Naive B cell (primary cell): ENCODE measurements around the gene FN1. TPM values are rescaled to one million over a fixed set of nuclear protein-coding genes. Genes with fewer than 3 reads are reported as not detected.

Source experiments
- ATAC-seq, 2 donors: fragments of 150-1000 bp; cut with Tn5 transposase; 2 replicates each; pipeline ENCODE4 v1.10.0; 2021; ENCODE audit warnings: low read depth in 2 of 2, mild to moderate bottlenecking in 2 of 2, moderate library complexity in 2 of 2
- DNase-seq: peaks from one replicate; pipeline ENCODE4 v3.0.0; 2022
- H3K27ac Mint-ChIP-seq, 6 donors: one replicate each; pipeline ENCODE4 v1.8.0; 2020 to 2022; ENCODE audit warnings: mild to moderate bottlenecking in 6 of 6, mixed read lengths in 6 of 6, moderate library complexity in 5 of 6, inconsistent platforms in 2 of 6
- H3K27me3 Mint-ChIP-seq, 3 donors: one replicate each; pipeline ENCODE4 v1.8.0; 2021 to 2022; ENCODE audit warnings: mixed read lengths in 3 of 3, mild to moderate bottlenecking in 1 of 3
- H3K36me3 Mint-ChIP-seq, 2 donors: one replicate each; pipeline ENCODE4 v1.8.0; 2020 to 2022; ENCODE audit warnings: mixed read lengths in 2 of 2, inconsistent platforms in 1 of 2, mild to moderate bottlenecking in 1 of 2
- H3K4me1 Mint-ChIP-seq, 3 donors: one replicate each; pipeline ENCODE4 v1.8.0; 2020 to 2022; ENCODE audit warnings: mixed read lengths in 3 of 3, inconsistent platforms in 1 of 3, mild to moderate bottlenecking in 1 of 3, moderate library complexity in 1 of 3
- H3K4me3 Mint-ChIP-seq, 8 donors: one replicate each; pipeline ENCODE4 v1.8.0; 2020 to 2022; ENCODE audit warnings: mild to moderate bottlenecking in 8 of 8, mixed read lengths in 8 of 8, moderate library complexity in 8 of 8, inconsistent platforms in 2 of 8
- H3K9me3 Mint-ChIP-seq, 7 donors: one replicate each; pipeline ENCODE4 v1.8.0; 2020 to 2022; ENCODE audit warnings: mixed read lengths in 7 of 7, mild to moderate bottlenecking in 5 of 7, inconsistent platforms in 2 of 7, moderate library complexity in 1 of 7
- polyA plus RNA-seq, 6 donors: library from polyadenylated mRNA; unstranded; fragments of 300-500 nt; fragmentation: Illumina TruSeq; gene quantifications; one replicate each; pipeline ENCODE4 v1.2.3, GENCODE V29; 2021; ENCODE audit warnings: low read depth in 6 of 6

The FN1 gene
- polyA plus RNA-seq, 6 donors from 2014 or later = 0.53 to 2.0 (median 1.1) TPM; not detected in 1

DNA sequence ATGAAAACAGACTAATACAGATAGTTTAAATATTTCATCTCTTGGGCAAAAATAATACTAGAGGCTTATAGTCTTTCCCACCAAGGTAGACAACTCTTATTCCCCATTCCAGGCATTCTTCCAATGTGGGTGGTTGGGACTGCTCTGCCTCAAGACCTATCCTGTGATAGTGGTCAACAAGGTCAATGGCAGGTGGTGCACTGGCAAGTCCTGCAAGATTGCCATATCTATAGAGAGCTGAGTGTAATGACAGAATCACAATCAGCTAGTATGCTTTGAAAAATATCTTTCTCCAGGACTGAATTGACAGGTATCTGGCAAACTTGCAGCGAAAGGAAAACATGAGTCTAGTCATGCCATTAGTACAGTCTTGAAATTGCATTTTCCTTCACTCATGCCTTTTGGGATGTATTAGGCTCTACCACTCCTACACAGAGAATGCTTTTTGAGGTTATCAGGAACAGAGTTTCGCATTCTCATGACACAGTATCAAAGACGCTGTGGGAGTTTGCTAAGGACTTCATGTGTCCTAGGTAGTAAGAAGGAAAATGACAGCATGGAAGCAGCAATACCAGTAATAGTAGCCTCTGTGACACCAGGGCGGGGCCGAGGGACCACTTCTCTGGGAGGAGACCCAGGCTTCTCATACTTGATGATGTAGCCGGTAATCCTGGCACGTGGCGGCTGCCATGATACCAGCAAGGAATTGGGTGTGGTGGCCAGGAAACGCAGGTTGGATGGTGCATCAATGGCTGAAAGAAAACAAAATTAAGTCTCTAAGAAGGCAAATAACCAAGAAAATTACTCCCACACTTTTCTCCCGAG, 61.0 kb downstream of the FN1 start:
- no peaks in the 10 kb centered on the region for H3K27me3 Mint-ChIP-seq
- no peaks in the 10 kb centered on the region for H3K36me3 Mint-ChIP-seq
- no peak for DNase-seq
- ATAC-seq = no peak
- no peak overlapping the region for H3K27ac Mint-ChIP-seq
- H3K4me1 Mint-ChIP-seq = no peaks in the 10 kb centered on the region
- H3K9me3 Mint-ChIP-seq = peaks cover 0 to 8% (median 0%) of the 10 kb centered on the region in 7 donors
- no peak overlapping the region for H3K4me3 Mint-ChIP-seq

DNA sequence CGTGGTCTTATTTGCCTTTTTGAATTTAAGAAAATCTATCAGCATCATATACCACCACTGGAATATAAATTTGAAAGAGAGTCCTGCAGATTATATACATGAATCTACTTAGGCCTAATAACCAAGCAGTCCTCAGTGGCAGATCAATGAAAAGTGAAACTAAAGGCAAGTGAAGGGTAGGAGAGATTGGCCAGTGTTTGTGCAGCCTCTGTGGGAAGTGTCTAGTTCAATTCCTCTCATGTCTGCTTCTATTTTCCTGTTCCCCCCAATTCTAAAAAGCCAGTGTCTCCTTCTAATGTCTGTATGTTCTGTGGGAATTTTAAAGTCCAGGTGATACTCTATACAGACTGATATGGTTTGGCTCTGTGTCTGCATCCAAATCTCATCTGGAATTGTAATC, 61.9 kb downstream of the FN1 start:
- no peaks in the 10 kb centered on the region for H3K4me1 Mint-ChIP-seq
- ATAC-seq = no peak
- no peaks in the 10 kb centered on the region for H3K36me3 Mint-ChIP-seq
- no peak for DNase-seq
- H3K9me3 Mint-ChIP-seq = peaks cover 0 to 8% (median 0%) of the 10 kb centered on the region in 7 donors
- no peak overlapping the region for H3K27ac Mint-ChIP-seq
- no peaks in the 10 kb centered on the region for H3K27me3 Mint-ChIP-seq
- no peak overlapping the region for H3K4me3 Mint-ChIP-seq

DNA sequence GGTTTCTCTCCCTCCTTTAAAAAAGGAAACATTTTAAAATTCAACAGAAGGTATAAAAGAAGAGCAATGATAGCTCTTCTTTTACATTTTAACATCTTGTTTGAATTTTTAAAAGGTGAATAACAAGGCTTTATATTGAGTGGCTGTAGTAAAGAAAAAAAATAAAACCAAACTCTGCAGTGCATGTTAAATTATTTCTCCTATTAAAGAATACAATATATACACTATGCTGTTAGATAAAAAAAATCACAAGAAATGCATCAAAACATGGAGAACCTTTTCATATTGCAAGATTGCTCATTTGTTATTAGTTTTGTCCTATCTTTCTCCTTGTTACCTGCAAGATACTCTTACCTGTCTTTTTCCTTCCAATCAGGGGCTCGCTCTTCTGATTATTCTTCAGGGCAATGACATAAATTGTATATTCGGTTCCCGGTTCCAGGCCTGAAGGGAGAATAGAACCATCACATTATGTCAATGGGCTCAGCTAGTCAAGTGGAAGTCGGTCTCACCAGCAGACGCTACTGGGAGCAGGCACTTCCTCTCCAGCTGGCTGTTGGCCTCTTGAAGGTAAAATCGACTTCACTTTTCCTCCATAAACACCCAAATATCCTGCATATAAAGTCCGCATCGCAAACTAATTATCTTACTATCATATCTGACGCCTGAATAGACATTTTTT, 62.8 kb downstream of the FN1 start:
- Mint-ChIP-seq H3K27me3 (no peaks in the 10 kb centered on the region), H3K4me1 (no peaks in the 10 kb centered on the region), H3K27ac (peak overlapping the region in 1 of 6 donors; percentile 12), H3K9me3 (peaks cover 0 to 8% (median 0%) of the 10 kb centered on the region in 7 donors), H3K4me3 (no peak overlapping the region), H3K36me3 (no peaks in the 10 kb centered on the region)
- DNase-seq (no peak), ATAC-seq (no peak)

DNA sequence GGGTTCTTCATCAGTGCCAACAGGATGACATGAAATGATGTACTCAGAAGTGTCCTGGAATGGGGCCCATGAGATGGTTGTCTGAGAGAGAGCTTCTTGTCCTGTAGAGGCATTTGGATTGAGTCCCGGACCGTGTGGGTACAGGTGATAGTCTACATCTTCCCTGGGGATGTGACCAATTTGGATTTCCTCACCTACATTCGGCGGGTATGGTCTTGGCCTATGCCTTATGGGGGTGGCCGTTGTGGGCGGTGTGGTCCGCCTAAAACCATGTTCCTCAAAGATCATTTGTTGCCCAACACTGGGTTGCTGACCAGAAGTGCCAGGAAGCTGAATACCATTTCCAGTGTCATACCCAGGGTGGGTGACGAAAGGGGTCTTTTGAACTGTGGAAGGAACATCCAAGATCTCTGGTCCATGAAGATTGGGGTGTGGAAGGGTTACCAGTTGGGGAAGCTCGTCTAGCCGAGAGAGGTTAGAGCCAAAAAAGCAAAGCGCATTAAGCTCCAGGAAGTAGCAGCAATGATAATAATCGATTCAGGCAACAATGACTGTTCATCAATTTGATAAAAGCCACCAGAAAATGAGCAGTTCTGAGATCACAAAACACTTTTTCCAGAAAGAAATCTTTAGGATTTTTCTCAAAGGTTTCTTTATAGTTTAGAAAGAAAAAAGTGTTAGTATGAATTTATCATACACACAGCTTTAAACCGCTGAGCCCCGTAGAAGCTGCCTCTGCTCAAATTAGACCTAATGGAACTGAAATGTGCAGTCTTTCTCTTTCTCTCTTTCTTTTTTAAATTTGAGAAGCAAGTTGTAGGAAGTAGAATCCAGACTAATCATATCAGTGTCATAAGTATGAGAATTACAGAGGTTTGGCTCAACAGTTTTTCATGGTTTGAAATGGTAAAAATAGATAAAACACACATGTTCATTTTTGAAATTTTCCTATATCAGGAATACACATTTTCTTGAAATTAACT, 63.7 kb downstream of the FN1 start:
- Mint-ChIP-seq H3K36me3 (no peaks in the 10 kb centered on the region), H3K9me3 (peaks cover 0 to 8% (median 0%) of the 10 kb centered on the region in 7 donors), H3K27me3 (no peaks in the 10 kb centered on the region), H3K4me3 (no peak overlapping the region), H3K27ac (no peak overlapping the region), H3K4me1 (no peaks in the 10 kb centered on the region)
- no peak for DNase-seq
- no peak for ATAC-seq

DNA sequence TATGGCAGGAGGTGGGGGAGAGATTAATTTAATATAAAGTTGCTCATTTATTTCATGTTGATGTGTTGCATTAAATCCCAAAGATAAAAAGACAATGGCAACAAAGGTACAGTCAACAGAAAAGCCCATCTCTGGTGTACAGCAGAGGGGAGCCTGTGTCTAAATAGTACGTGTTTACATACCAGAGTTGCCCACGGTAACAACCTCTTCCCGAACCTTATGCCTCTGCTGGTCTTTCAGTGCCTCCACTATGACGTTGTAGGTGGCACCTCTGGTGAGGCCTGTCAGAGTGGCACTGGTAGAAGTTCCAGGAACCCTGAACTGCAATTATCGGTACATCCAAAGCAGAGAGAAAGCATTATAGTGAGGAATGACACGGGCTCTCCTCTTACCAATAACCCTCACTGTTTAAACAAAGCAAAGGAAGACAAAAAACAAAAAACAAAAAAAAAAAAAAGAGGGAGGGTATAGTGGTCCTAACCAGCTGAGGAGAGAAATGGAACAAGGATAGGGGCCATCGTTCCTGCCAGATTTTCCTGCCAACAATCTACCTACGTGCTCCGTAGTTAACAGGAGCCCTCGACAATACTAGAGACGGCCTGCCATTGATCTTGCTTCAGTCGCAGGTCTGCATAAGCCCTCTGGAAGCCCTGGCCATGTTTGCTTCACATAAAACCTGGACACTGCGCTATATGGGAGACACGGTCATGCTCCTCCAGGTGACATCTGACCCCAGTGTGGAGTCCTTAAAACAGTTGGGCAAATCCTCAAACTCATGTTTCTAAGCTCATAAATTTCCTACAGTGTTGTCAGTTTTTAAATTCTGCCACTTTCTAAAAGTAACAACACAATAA, 65.5 kb downstream of the FN1 start:
- H3K27ac Mint-ChIP-seq = no peak overlapping the region

DNA sequence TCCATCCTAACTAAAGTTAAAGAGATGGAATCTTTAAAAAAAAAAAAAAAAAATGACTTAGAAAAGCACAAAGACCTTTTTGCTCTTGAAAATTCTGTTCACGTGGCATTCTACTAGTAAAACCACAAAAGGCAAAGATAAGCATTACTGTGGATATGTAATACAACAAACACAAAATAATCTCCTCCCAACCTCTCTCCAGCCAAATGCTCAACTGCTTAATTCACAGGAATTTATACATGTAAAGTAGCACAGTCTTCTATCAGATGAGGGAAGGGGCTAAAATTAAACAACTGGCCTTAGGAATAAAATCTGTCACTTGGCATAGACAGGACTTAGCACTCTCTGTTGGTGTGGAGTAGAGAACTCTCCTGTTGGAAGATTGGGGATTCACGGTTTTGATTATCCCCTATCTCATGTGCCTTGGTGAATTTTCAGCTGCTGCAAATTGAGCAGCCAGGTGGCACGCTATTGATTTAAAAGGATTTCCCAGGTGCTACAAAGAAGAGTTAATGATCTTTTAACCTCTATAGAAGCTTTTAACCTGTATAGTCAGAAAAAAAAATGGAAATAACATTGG, 66.6 kb downstream of the FN1 start:
- no peak for DNase-seq
- no peak for ATAC-seq
- Mint-ChIP-seq H3K9me3 (peaks cover 0 to 4% (median 0%) of the 10 kb centered on the region in 7 donors), H3K36me3 (peaks cover 8 to 11% of the 10 kb centered on the region in 2 donors), H3K27ac (no peak overlapping the region), H3K4me1 (peaks cover 0 to 4% (median 0%) of the 10 kb centered on the region in 3 donors), H3K4me3 (no peak overlapping the region), H3K27me3 (no peaks in the 10 kb centered on the region)

More for the DNA sequence above, 65.5 kb downstream of the FN1 start:
- Mint-ChIP-seq H3K36me3 (peaks cover 1 to 8% of the 10 kb centered on the region in 2 donors), H3K4me1 (no peaks in the 10 kb centered on the region), H3K9me3 (peaks cover 0 to 8% (median 0%) of the 10 kb centered on the region in 7 donors), H3K4me3 (no peak overlapping the region), H3K27me3 (no peaks in the 10 kb centered on the region)
- DNase-seq = no peak
- ATAC-seq = no peak

DNA sequence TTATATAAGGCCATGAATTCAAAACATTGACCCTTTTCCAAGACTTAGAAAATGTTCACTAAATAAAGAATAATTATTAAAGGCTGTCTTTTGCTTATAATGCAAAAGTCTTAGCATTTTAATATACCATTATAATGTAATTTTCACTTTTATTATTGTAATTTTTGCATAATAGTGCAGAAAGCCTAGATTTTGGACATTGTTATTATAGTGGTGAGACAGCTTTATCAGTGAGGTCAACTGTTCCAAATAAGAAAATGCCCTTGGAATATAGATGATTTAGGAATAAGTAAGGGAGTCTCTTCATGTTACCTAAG, 67.4 kb downstream of the FN1 start:
- peaks cover 0 to 7% (median 0%) of the 10 kb centered on the region in 3 donors for H3K4me1 Mint-ChIP-seq
- H3K27ac Mint-ChIP-seq = no peak overlapping the region
- ATAC-seq (no peak), DNase-seq (no peak)
- H3K27me3 Mint-ChIP-seq = no peaks in the 10 kb centered on the region
- H3K36me3 Mint-ChIP-seq = peaks cover 8 to 19% of the 10 kb centered on the region in 2 donors
- H3K9me3 Mint-ChIP-seq = peaks cover 0 to 3% (median 0%) of the 10 kb centered on the region in 7 donors
- H3K4me3 Mint-ChIP-seq = no peak overlapping the region

DNA sequence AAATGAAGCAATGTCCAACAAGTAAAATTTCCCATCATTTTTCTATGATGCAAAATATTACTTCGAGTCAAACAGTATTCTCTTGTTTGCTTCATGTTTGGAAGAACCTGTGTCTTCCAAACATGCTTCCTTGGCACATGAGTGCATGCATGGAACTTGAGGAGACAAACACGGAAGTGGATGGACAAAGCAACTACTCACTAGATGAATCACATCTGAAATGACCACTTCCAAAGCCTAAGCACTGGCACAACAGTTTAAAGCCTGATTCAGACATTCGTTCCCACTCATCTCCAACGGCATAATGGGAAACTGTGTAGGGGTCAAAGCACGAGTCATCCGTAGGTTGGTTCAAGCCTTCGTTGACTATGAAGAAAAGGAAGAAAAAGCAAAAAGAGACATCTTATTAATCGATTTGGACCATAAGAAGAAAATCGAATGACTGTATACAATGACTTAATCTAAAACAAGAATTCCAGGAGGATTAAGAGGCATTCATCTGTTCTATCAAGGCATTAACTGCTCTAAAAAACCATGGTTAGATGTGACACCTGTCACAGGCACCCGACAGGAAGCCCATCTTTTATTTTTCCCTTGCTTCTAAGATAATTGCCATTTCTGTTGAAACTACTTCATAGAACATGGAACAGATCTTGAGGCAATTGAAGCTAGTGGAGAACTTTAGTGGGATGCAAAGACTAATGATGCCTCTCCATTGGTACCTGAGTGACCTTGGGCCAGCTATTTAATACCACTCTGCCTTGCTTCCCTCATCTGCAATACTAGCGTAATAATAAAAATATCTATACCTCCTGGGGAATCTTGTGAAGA, 68.0 kb downstream of the FN1 start:
- Mint-ChIP-seq H3K4me1 (peaks cover 0 to 11% (median 5%) of the 10 kb centered on the region in 3 donors), H3K9me3 (peaks cover 0 to 3% (median 0%) of the 10 kb centered on the region in 7 donors), H3K27me3 (no peaks in the 10 kb centered on the region), H3K27ac (no peak overlapping the region), H3K36me3 (peaks cover 8 to 22% of the 10 kb centered on the region in 2 donors), H3K4me3 (no peak overlapping the region)
- DNase-seq (no peak), ATAC-seq (no peak)

DNA sequence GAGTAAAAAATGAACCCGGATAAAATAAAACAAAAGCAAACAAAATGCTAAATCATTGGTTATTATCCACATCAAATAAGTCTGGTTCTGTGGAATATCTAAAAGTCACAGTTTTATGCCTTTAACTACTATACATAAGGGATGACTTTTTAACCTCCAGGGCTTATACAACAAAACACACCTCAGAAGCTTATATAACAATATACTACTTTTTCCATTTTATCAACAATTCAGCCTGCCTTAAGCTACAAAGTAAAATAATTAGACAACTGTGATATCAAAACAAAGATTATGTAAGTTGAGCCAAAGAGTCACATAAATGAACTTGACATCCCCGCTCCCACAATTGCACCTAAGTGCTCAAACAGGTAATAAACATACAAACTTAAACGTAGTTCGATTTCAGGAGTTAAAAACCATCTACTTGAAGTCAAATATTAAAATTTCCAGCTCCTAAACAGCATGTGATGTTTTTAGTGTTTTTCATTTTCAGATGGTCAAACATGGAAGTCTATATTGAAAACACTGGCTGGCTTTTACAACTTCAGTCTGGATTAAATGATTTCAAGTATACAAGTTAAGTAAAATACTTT, 69.3 kb downstream of the FN1 start:
- peaks cover 0 to 3% (median 0%) of the 10 kb centered on the region in 7 donors for H3K9me3 Mint-ChIP-seq
- ATAC-seq = no peak
- peaks cover 0 to 11% (median 5%) of the 10 kb centered on the region in 3 donors for H3K4me1 Mint-ChIP-seq
- H3K27me3 Mint-ChIP-seq = no peaks in the 10 kb centered on the region
- no peak for DNase-seq
- peaks cover 13 to 23% of the 10 kb centered on the region in 2 donors for H3K36me3 Mint-ChIP-seq
- no peak overlapping the region for H3K4me3 Mint-ChIP-seq
- no peak overlapping the region for H3K27ac Mint-ChIP-seq

DNA sequence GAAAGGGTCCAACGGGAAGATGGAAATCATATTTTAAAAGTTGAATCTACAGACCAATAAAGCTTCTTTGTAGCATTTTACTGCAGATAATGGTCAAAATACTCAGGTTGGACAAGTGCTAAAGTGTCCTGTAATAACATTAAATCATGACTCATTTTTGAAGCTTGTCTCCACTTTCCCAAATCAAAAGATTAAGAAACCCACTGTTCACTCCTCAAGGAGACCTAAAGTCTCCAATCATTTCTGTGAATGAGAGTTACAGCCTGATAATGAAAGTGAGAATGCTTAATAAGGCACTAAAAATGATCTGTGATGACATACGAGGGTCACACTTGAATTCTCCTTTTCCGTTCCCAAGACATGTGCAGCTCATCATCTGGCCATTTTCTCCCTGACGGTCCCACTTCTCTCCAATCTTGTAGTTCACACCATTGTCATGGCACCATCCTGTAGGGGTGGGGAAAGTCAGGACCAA, 70.6 kb downstream of the FN1 start:
- H3K27ac Mint-ChIP-seq = no peak overlapping the region
- no peak for ATAC-seq
- H3K9me3 Mint-ChIP-seq = peaks cover 0 to 3% (median 0%) of the 10 kb centered on the region in 7 donors
- H3K27me3 Mint-ChIP-seq = no peaks in the 10 kb centered on the region
- peaks cover 16 to 28% of the 10 kb centered on the region in 2 donors for H3K36me3 Mint-ChIP-seq
- H3K4me3 Mint-ChIP-seq = no peak overlapping the region
- DNase-seq = no peak
- peaks cover 0 to 11% (median 5%) of the 10 kb centered on the region in 3 donors for H3K4me1 Mint-ChIP-seq
